H1 (cell line): ENCODE data around the gene PTX4. TPM values are rescaled to one million over a fixed set of nuclear protein-coding genes. Genes with fewer than 3 reads are reported as not detected.

ENCODE experiments used
- CTCF ChIA-PET: fragments of 300-600 bp; sonication (Branson Sonifier 250); formaldehyde crosslinking; loops from one replicate; lab custom pipeline; 2021; ENCODE audit not compliant: partially characterized antibody; lab: Charles Lee
- POLR2A ChIA-PET: fragments of 300-600 bp; sonication (Branson Sonifier 250); formaldehyde crosslinking; loops from one replicate; lab custom pipeline; 2021; ENCODE audit warnings: inconsistent platforms; ENCODE audit not compliant: partially characterized antibody; lab: Charles Lee
- DNase-seq, 2 experiments: peaks; one replicate each; pipeline versions ENCODE4 v3.0.0 to v3.0.0-alpha.2; 2010 to 2022; ENCODE audit warnings: low spot score in 2 of 2, low read depth in 1 of 2, mixed read lengths in 1 of 2
- FAIRE-seq: peaks from 2 replicates; lab custom pipeline; 2011; peaks lifted over from hg19 to GRCh38; lab: Jason Lieb, UNC
- H2AFZ ChIP-seq: 2 replicates; pipeline ENCODE4 v1.8.1; 2012; ENCODE audit warnings: low read length, inconsistent platforms
- H2AK5ac ChIP-seq: 2 replicates; pipeline ENCODE4 v1.6.1; 2013; ENCODE audit warnings: low read depth, low read length
- H2BK120ac ChIP-seq: replicated peaks from 2 replicates; pipeline ENCODE3; 2013; ENCODE audit warnings: low read depth, low read length, inconsistent platforms
- H2BK12ac ChIP-seq: 2 replicates; pipeline ENCODE4 v1.6.1; 2013; ENCODE audit warnings: low read depth, low read length
- H2BK15ac ChIP-seq: 2 replicates; pipeline ENCODE4 v1.6.1; 2013; ENCODE audit warnings: low read length
- H2BK20ac ChIP-seq: 2 replicates; pipeline ENCODE4 v1.6.1; 2013; ENCODE audit warnings: low read length
- H2BK5ac ChIP-seq: 2 replicates; pipeline ENCODE4 v1.6.1; 2013; ENCODE audit warnings: low read depth, low read length
- H3K14ac ChIP-seq: 2 replicates; pipeline ENCODE4 v1.6.1; 2013; ENCODE audit warnings: inconsistent platforms; ENCODE audit not compliant: insufficient read length
- H3K18ac ChIP-seq: 2 replicates; pipeline ENCODE4 v1.6.1; 2013; ENCODE audit warnings: low read length; ENCODE audit errors: extremely low read depth
- H3K23ac ChIP-seq: 2 replicates; pipeline ENCODE4 v1.6.1; 2013; ENCODE audit warnings: inconsistent platforms; ENCODE audit not compliant: insufficient read length
- H3K23me2 ChIP-seq: 2 replicates; pipeline ENCODE4 v1.6.1; 2013; ENCODE audit warnings: low read depth, low read length
- H3K27ac ChIP-seq: 2 replicates; pipeline ENCODE4 v1.6.1; 2011; ENCODE audit warnings: low read depth, low read length, inconsistent platforms
- H3K27me3 ChIP-seq, 4 experiments: replicated peaks in 1 of 4; 1 replicate in 1 of 4; 2 replicates in 3 of 4; pipeline versions ENCODE4 v1.6.1 to v1.8.1; 2011 to 2013; ENCODE audit warnings: low read length in 3 of 4, mild to moderate bottlenecking in 3 of 4, inconsistent platforms in 2 of 4, mixed read lengths in 2 of 4, moderate library complexity in 1 of 4; ENCODE audit not compliant: control insufficient read depth in 3 of 4, insufficient read depth in 3 of 4; ENCODE audit errors: extremely low read depth in 1 of 4
- H3K36me3 ChIP-seq, 4 experiments: 2 replicates each; pipeline versions ENCODE4 v1.6.1 to v1.8.1; 2011 to 2013; ENCODE audit warnings: mild to moderate bottlenecking in 4 of 4, low read length in 3 of 4, moderate library complexity in 2 of 4, control low read depth in 1 of 4, inconsistent platforms in 1 of 4; ENCODE audit not compliant: insufficient read depth in 4 of 4, control insufficient read depth in 2 of 4
- H3K4ac ChIP-seq: replicated peaks from 2 replicates; pipeline ENCODE3; 2013; ENCODE audit warnings: low read length, low read depth, mixed read lengths, inconsistent platforms; ENCODE audit not compliant: insufficient read length
- H3K4me1 ChIP-seq, 4 experiments: replicated peaks in 1 of 4; 1 replicate in 1 of 4; 2 replicates in 3 of 4; pipeline versions ENCODE4 v1.6.1 to v1.8.1; 2011 to 2013; ENCODE audit warnings: low read length in 3 of 4, inconsistent platforms in 2 of 4, mixed read lengths in 1 of 4; ENCODE audit not compliant: insufficient read depth in 4 of 4, control insufficient read depth in 3 of 4
- H3K4me2 ChIP-seq, 2 experiments: 2 replicates each; pipeline versions ENCODE4 v1.6.1 to v1.8.1; 2011 to 2013; ENCODE audit warnings: low read depth in 2 of 2, low read length in 2 of 2, control low read depth in 1 of 2, inconsistent platforms in 1 of 2, mild to moderate bottlenecking in 1 of 2; ENCODE audit not compliant: insufficient read depth in 1 of 2
- H3K4me3 ChIP-seq, 4 experiments: fragments of 200-600, 300-600 bp in 1 of 4; sonication (generic), shearing (Covaris generic), sonication (Bioruptor Twin) in 1 of 4; 2 replicates each; pipeline versions ENCODE4 v1.5.1 to v1.8.1; 2011 to 2016; ENCODE audit warnings: low read length in 4 of 4, low read depth in 3 of 4, control low read depth in 2 of 4, inconsistent platforms in 2 of 4, mild to moderate bottlenecking in 2 of 4, mixed read lengths in 1 of 4, moderate library complexity in 1 of 4; ENCODE audit not compliant: insufficient read depth in 2 of 4; ENCODE audit errors: extremely low read depth in 1 of 4
- H3K56ac ChIP-seq: replicated peaks from 2 replicates; pipeline ENCODE3; 2013; ENCODE audit warnings: low read depth, mild to moderate bottlenecking, mixed read lengths, low read length, inconsistent platforms; ENCODE audit not compliant: insufficient read length
- H3K79me1 ChIP-seq: 2 replicates; pipeline ENCODE4 v1.6.1; 2013; ENCODE audit warnings: low read depth, low read length, control low read depth
- H3K79me2 ChIP-seq, 2 experiments: 2 replicates each; pipeline versions ENCODE4 v1.6.1 to v1.8.1; 2012 to 2013; ENCODE audit warnings: low read length in 2 of 2, mild to moderate bottlenecking in 2 of 2, inconsistent platforms in 1 of 2; ENCODE audit not compliant: insufficient read depth in 2 of 2, control insufficient read depth in 1 of 2
- H3K9ac ChIP-seq, 4 experiments: replicated peaks in 1 of 4; 1 replicate in 1 of 4; 2 replicates in 3 of 4; pipeline versions ENCODE4 v1.6.1 to v1.8.1; 2011 to 2013; ENCODE audit warnings: low read depth in 3 of 4, low read length in 3 of 4, control low read depth in 2 of 4, mild to moderate bottlenecking in 2 of 4, moderate library complexity in 2 of 4, inconsistent platforms in 1 of 4; ENCODE audit errors: extremely low read depth in 1 of 4
- H3K9me3 ChIP-seq, 2 experiments: 2 replicates each; pipeline versions ENCODE4 v1.6.1 to v1.8.1; 2012 to 2013; ENCODE audit warnings: mild to moderate bottlenecking in 2 of 2, moderate library complexity in 2 of 2, control low read depth in 1 of 2, inconsistent platforms in 1 of 2, low read depth in 1 of 2, low read length in 1 of 2, mixed read lengths in 1 of 2; ENCODE audit not compliant: insufficient read depth in 2 of 2
- H4K20me1 ChIP-seq, 2 experiments: replicated peaks in 1 of 2; 2 replicates each; pipeline versions ENCODE3 to v1.8.1; 2011 to 2013; ENCODE audit warnings: inconsistent platforms in 2 of 2, low read length in 2 of 2, mild to moderate bottlenecking in 1 of 2; ENCODE audit not compliant: insufficient read depth in 2 of 2, control insufficient read depth in 1 of 2
- H4K5ac ChIP-seq: 2 replicates; pipeline ENCODE4 v1.6.1; 2013; ENCODE audit warnings: low read length, low read depth, mixed read lengths, inconsistent platforms; ENCODE audit not compliant: insufficient read length
- H4K8ac ChIP-seq: 2 replicates; pipeline ENCODE4 v1.8.0; 2013; ENCODE audit warnings: mild to moderate bottlenecking, moderate library complexity, low read length, inconsistent platforms; ENCODE audit not compliant: insufficient read depth; ENCODE audit errors: extremely low read depth
- H4K91ac ChIP-seq: replicated peaks from 2 replicates; pipeline ENCODE3; 2013; ENCODE audit warnings: low read length, mixed read lengths, inconsistent platforms; ENCODE audit not compliant: insufficient read length
- ASH2L ChIP-seq: fragments of 200-600, 300-600 bp; sonication (generic); IDR thresholded peaks from one replicate; pipeline ENCODE4 v1.7.1; 2017; ENCODE audit warnings: low read length
- ATF3 ChIP-seq: IDR thresholded peaks from 2 replicates; pipeline ENCODE4 v1.6.1; 2011; ENCODE audit warnings: low read depth, mild to moderate bottlenecking, low read length; ENCODE audit not compliant: insufficient read depth
- CBX8 ChIP-seq: fragments of 300-800, 300-1000 bp; sonication (generic); IDR thresholded peaks from 2 replicates; pipeline ENCODE4 v1.7.1; 2016; ENCODE audit warnings: low read depth, low read length, borderline replicate concordance
- EZH2 ChIP-seq: fragments of 200-600 bp; sonication (generic); IDR thresholded peaks from 2 replicates; pipeline ENCODE4 v1.7.1; 2012; ENCODE audit warnings: low read depth, mild to moderate bottlenecking, moderate library complexity, low read length, inconsistent platforms; ENCODE audit not compliant: severe bottlenecking
- POLR2A ChIP-seq, 2 experiments: IDR thresholded peaks; 1 replicate in 1 of 2; 2 replicates in 1 of 2; pipeline ENCODE4 v1.6.1; 2011; ENCODE audit warnings: low read depth in 2 of 2, low read length in 2 of 2, mild to moderate bottlenecking in 2 of 2; ENCODE audit errors: control extremely low read depth in 1 of 2
- RXRA ChIP-seq: IDR thresholded peaks from 2 replicates; pipeline ENCODE4 v1.6.1; 2011; ENCODE audit warnings: low read depth, mild to moderate bottlenecking, low read length, moderate library complexity; ENCODE audit not compliant: insufficient read depth
- SIX5 ChIP-seq: IDR thresholded peaks from 2 replicates; pipeline ENCODE4 v1.6.1; 2011; ENCODE audit warnings: mild to moderate bottlenecking, low read depth, low read length
- SRF ChIP-seq: IDR thresholded peaks from 2 replicates; pipeline ENCODE4 v1.6.1; 2011; ENCODE audit warnings: mild to moderate bottlenecking, low read depth, low read length, moderate library complexity
- TAF7 ChIP-seq: optimal IDR thresholded peaks from 2 replicates; pipeline ENCODE3; 2011; ENCODE audit warnings: low read depth, mild to moderate bottlenecking, inconsistent platforms, low read length, moderate library complexity, borderline replicate concordance
- ZNF274 ChIP-seq: IDR thresholded peaks from 2 replicates; pipeline ENCODE4 v1.7.0; 2012; ENCODE audit warnings: low read length, borderline replicate concordance; ENCODE audit errors: extremely low read depth
- WGBS, 2 experiments: shearing (Covaris generic) in 1 of 2; methylation state at CpG; one replicate each; pipeline versions ENCODE4 v1.1.6 to v1.1.7; 2013 to 2015; ENCODE audit warnings: low lambda C conversion rate in 2 of 2, mixed read lengths in 2 of 2, inconsistent platforms in 1 of 2, low coverage in 1 of 2, missing lambda C conversion rate in 1 of 2; ENCODE audit not compliant: insufficient replicate concordance in 2 of 2, insufficient coverage in 1 of 2, insufficient read length in 1 of 2; ENCODE audit errors: extremely low coverage in 1 of 2, missing lambda C conversion rate in 1 of 2; 5-methylcytosine and 5-hydroxymethylcytosine counted together
- polyA plus RNA-seq, 7 experiments: library from polyadenylated mRNA; depleted of rRNA in 3 of 7; stranded (reverse) in 5 of 7; unstranded in 2 of 7; fragments of >200 nt in 5 of 7; fragments of 200-250 nt in 2 of 7; gene quantifications; 1 replicate in 5 of 7; 2 replicates in 1 of 7; 4 replicates in 1 of 7; pipeline versions ENCODE4 v1.2.1 to v1.2.3, GENCODE V29; 2011 to 2013; ENCODE audit warnings: missing spikeins in 2 of 7, mixed read lengths in 2 of 7
- total RNA-seq: library from RNA; stranded (reverse); fragmentation: NEBNext Ultra II Directional; extraction: Animal tissue kit (Norgen Biotek cat#: 25700); gene quantifications from 2 replicates; pipeline ENCODE4 v1.2.1, GENCODE V29; 2021

Gene PTX4
- total and polyA plus RNA-seq, 2 of the 8 experiments (the other 6 are each of a cell fraction or from before 2014, with no cell fraction given) = not detected

- Histone ChIP-seq H4K5ac (no peak overlapping the region), H2AFZ (no peak overlapping the region), H4K8ac (no peak overlapping the region), H3K27me3 (no peaks in the 10 kb centered on the region), H3K23ac (no peak overlapping the region), H4K20me1 (no peaks in the 10 kb centered on the region), H3K79me2 (no peaks in the 10 kb centered on the region), H3K23me2 (no peaks in the 10 kb centered on the region), H3K27ac (no peak overlapping the region), H2AK5ac (no peak overlapping the region), H2BK20ac (no peak overlapping the region), H3K4me3 (no peak overlapping the region), H3K4ac (no peak overlapping the region), H3K14ac (no peak overlapping the region), H2BK120ac (no peak overlapping the region), H3K79me1 (no peaks in the 10 kb centered on the region), H3K56ac (no peak overlapping the region), H3K4me2 (no peak overlapping the region), H3K9me3 (no peaks in the 10 kb centered on the region), H3K9ac (no peak overlapping the region), H2BK15ac (no peak overlapping the region), H4K91ac (no peak overlapping the region), H2BK5ac (no peak overlapping the region), H3K4me1 (no peaks in the 10 kb centered on the region; a peak in 1 of 7 replicates), H3K36me3 (no peaks in the 10 kb centered on the region), H2BK12ac (no peak overlapping the region), H3K18ac (no peak overlapping the region)
- ChIA-PET POLR2A (interaction anchor here (1.4 to 5.6 kb wide), 3 partner anchors 8 to 17 kb away, joined by 4 to 22 read pairs (median 6); no protein-coding TSS in a partner anchor), CTCF (interaction anchor here (0.7 to 4.0 kb wide), 7 partner anchors 11 to 75 kb away, joined by 3 to 30 read pairs (median 4); partner anchors contain the start of gene UNKL)
- DNase-seq (no peak), FAIRE-seq (no peak)
- WGBS, 2 experiments = 92% methylated on average over 23 of the region's 35 CpGs; no CpG with 5 or more reads in 1 of the 2 experiments
- TF ChIP-seq SIX5 (no peak), TAF7 (no peak), CBX8 (no peak), EZH2 (no peak), SRF (no peak), ATF3 (no peak), RXRA (no peak), ZNF274 (no peak), ASH2L (no peak), POLR2A (IDR thresholded peaks at IDR 0.05; ENCODE audit: control extremely low read depth in 1 of 2, low read depth in 2 of 2, low read length in 2 of 2) (no peak)
Measured at GRCh38 chr16:1438229-1439057, 50.3 kb downstream of the PTX4 start.
